Neural progenitor cell (in vitro differentiated cells): Measurements from ENCODE around the gene PLCB1. TPM values are rescaled to one million over a fixed set of nuclear protein-coding genes. Genes with fewer than 3 reads are reported as not detected.

ENCODE experiments used
- DNase-seq: peaks from one replicate; pipeline ENCODE4 v3.0.0-alpha.2; 2016; ENCODE audit warnings: low spot score
- H2AFZ ChIP-seq: fragments of 200-600 bp; sonication (generic); replicated peaks from 2 replicates; pipeline ENCODE4 v1.6.1; 2016; ENCODE audit warnings: antibody characterized with exemption
- H3F3A ChIP-seq: fragments of 200-600 bp; sonication (generic); 2 replicates; pipeline ENCODE4 v1.6.1; 2016; ENCODE audit warnings: antibody characterized with exemption, low read depth
- H3K27ac ChIP-seq: fragments of 200-600 bp; sonication (generic); 2 replicates; pipeline ENCODE4 v1.5.1; 2016; ENCODE audit warnings: mild to moderate bottlenecking
- H3K27me3 ChIP-seq: fragments of 200-600 bp; sonication (generic); 2 replicates; pipeline ENCODE4 v1.6.1; 2016; ENCODE audit warnings: mild to moderate bottlenecking, moderate library complexity
- H3K36me3 ChIP-seq: fragments of 200-600 bp; sonication (generic); 2 replicates; pipeline ENCODE4 v1.5.1; 2016
- H3K4me1 ChIP-seq: fragments of 200-600 bp; sonication (generic); 2 replicates; pipeline ENCODE4 v1.6.1; 2016; ENCODE audit warnings: mixed run types
- H3K4me2 ChIP-seq: fragments of 200-600 bp; sonication (generic); 2 replicates; pipeline ENCODE4 v1.6.1; 2016
- H3K4me3 ChIP-seq: fragments of 200-600 bp; sonication (generic); 2 replicates; pipeline ENCODE4 v1.5.1; 2016
- H3K79me2 ChIP-seq: fragments of 200-600 bp; sonication (generic); 2 replicates; pipeline ENCODE4 v1.6.1; 2016; ENCODE audit warnings: low read depth
- H3K9ac ChIP-seq: fragments of 200-600 bp; sonication (generic); 2 replicates; pipeline ENCODE4 v1.6.1; 2016
- H3K9me3 ChIP-seq: fragments of 200-600 bp; sonication (generic); 2 replicates; pipeline ENCODE4 v1.5.1; 2016; ENCODE audit warnings: low read depth
- H4K20me1 ChIP-seq: fragments of 200-600 bp; sonication (generic); 2 replicates; pipeline ENCODE4 v1.6.1; 2016; ENCODE audit warnings: low read depth
- H3K27ac Mint-ChIP-seq: 3 replicates; pipeline ENCODE4 v1.8.0; 2021; ENCODE audit warnings: mixed read lengths
- H3K27me3 Mint-ChIP-seq: 2 replicates; pipeline ENCODE4 v1.8.0; 2022; ENCODE audit warnings: low read depth, mild to moderate bottlenecking, inconsistent platforms, moderate library complexity, mixed read lengths; ENCODE audit not compliant: insufficient read depth
- H3K36me3 Mint-ChIP-seq: 3 replicates; pipeline ENCODE4 v1.8.0; 2021; ENCODE audit warnings: mixed read lengths
- H3K4me1 Mint-ChIP-seq: 3 replicates; pipeline ENCODE4 v1.8.0; 2021; ENCODE audit warnings: mixed read lengths
- H3K4me3 Mint-ChIP-seq: 3 replicates; pipeline ENCODE4 v1.8.0; 2021; ENCODE audit warnings: mild to moderate bottlenecking, moderate library complexity, mixed read lengths
- H3K9me3 Mint-ChIP-seq: 3 replicates; pipeline ENCODE4 v1.8.0; 2020; ENCODE audit warnings: mixed read lengths
- CTCF ChIP-seq: fragments of 200-600 bp; sonication (generic); IDR thresholded peaks from 2 replicates; pipeline ENCODE4 v1.5.1; 2017; ENCODE audit warnings: antibody characterized with exemption, mild to moderate bottlenecking
- EZH2 ChIP-seq: fragments of 200-600 bp; sonication (generic); IDR thresholded peaks from 2 replicates; pipeline ENCODE4 v1.6.1; 2017; ENCODE audit warnings: antibody characterized with exemption, mild to moderate bottlenecking, moderate library complexity
- EZH2phosphoT487 ChIP-seq: fragments of 200-600 bp; sonication (generic); IDR thresholded peaks from 2 replicates; pipeline ENCODE4 v1.6.1; 2017; ENCODE audit warnings: antibody characterized with exemption
- total RNA-seq: library from RNA; depleted of rRNA; stranded (reverse); fragments of >200 nt; gene quantifications from 2 replicates; pipeline ENCODE4 v1.2.3, GENCODE V29; 2015; ENCODE audit warnings: low replicate concordance

PLCB1 gene
- total RNA-seq, 1 donor from 2014 or later = 30.2 TPM

GRCh38 chr20:8757146-8757545, 625.1 kb downstream of the PLCB1 start:
- Histone ChIP-seq H3K4me3 (no peak overlapping the region), H3K4me2 (no peak overlapping the region)
- TF ChIP-seq EZH2phosphoT487 (no peak), EZH2 (no peak), CTCF (no peak)

GRCh38 chr20:8764344-8764962, 632.4 kb downstream of the PLCB1 start:
- no peaks in the 10 kb centered on the region for H3K4me1 ChIP-seq
- H3K79me2 ChIP-seq = no peaks in the 10 kb centered on the region
- H3K9me3 ChIP-seq = no peaks in the 10 kb centered on the region
- H3K4me3 Mint-ChIP-seq = no peak overlapping the region
- H3K27me3 ChIP-seq = no peaks in the 10 kb centered on the region
- TF ChIP-seq EZH2 = no peak
- TF ChIP-seq EZH2phosphoT487 = no peak
- no peak for TF ChIP-seq CTCF
- peaks cover 14% of the 10 kb centered on the region for H3K36me3 Mint-ChIP-seq
- no peak for DNase-seq
- H3K4me3 ChIP-seq = no peak overlapping the region
- no peaks in the 10 kb centered on the region for H3K9me3 Mint-ChIP-seq
- H4K20me1 ChIP-seq = no peaks in the 10 kb centered on the region
- no peak overlapping the region for H3K4me2 ChIP-seq
- no peak overlapping the region for H3K27ac ChIP-seq
- no peak overlapping the region for H2AFZ ChIP-seq
- peaks cover 3% of the 10 kb centered on the region for H3K4me1 Mint-ChIP-seq
- no peak overlapping the region for H3K9ac ChIP-seq
- peaks cover 2% of the 10 kb centered on the region for H3K27me3 Mint-ChIP-seq
- H3F3A ChIP-seq = no peaks in the 10 kb centered on the region
- no peak overlapping the region for H3K27ac Mint-ChIP-seq
- H3K36me3 ChIP-seq = no peaks in the 10 kb centered on the region

More at GRCh38 chr20:8757146-8757545, 625.1 kb downstream of the PLCB1 start:
- H3F3A ChIP-seq = no peaks in the 10 kb centered on the region
- no peak overlapping the region for H2AFZ ChIP-seq
- no peaks in the 10 kb centered on the region for H3K4me1 ChIP-seq
- no peak overlapping the region for H3K27ac Mint-ChIP-seq
- no peaks in the 10 kb centered on the region for H3K9me3 Mint-ChIP-seq
- H3K27ac ChIP-seq = no peak overlapping the region
- no peak overlapping the region for H3K4me3 Mint-ChIP-seq
- peaks cover 11% of the 10 kb centered on the region for H3K4me1 Mint-ChIP-seq
- H3K9me3 ChIP-seq = no peaks in the 10 kb centered on the region
- no peak overlapping the region for H3K9ac ChIP-seq
- H4K20me1 ChIP-seq = no peaks in the 10 kb centered on the region
- H3K27me3 Mint-ChIP-seq = peaks cover 3% of the 10 kb centered on the region
- DNase-seq = no peak
- no peaks in the 10 kb centered on the region for H3K79me2 ChIP-seq
- H3K36me3 ChIP-seq = no peaks in the 10 kb centered on the region
- H3K36me3 Mint-ChIP-seq = peaks cover 1% of the 10 kb centered on the region
- H3K27me3 ChIP-seq = no peaks in the 10 kb centered on the region

GRCh38 chr20:8766868-8767390, 634.9 kb downstream of the PLCB1 start:
- H3K36me3 ChIP-seq = no peaks in the 10 kb centered on the region
- H3F3A ChIP-seq = no peaks in the 10 kb centered on the region
- no peak overlapping the region for H2AFZ ChIP-seq
- Mint-ChIP-seq H3K4me1 (peaks cover 3% of the 10 kb centered on the region), H3K4me3 (no peak overlapping the region), H3K27ac (no peak overlapping the region), H3K27me3 (peaks cover 2% of the 10 kb centered on the region), H3K36me3 (peaks cover 17% of the 10 kb centered on the region), H3K9me3 (no peaks in the 10 kb centered on the region)
- H3K4me2 ChIP-seq = no peak overlapping the region
- TF ChIP-seq EZH2 = no peak
- no peak for TF ChIP-seq EZH2phosphoT487
- no peak for TF ChIP-seq CTCF
- no peak overlapping the region for H3K27ac ChIP-seq
- no peak for DNase-seq
- H3K9ac ChIP-seq = no peak overlapping the region
- no peak overlapping the region for H3K4me3 ChIP-seq
- no peaks in the 10 kb centered on the region for H3K9me3 ChIP-seq
- H3K4me1 ChIP-seq = no peaks in the 10 kb centered on the region
- no peaks in the 10 kb centered on the region for H3K79me2 ChIP-seq
- no peaks in the 10 kb centered on the region for H4K20me1 ChIP-seq
- no peaks in the 10 kb centered on the region for H3K27me3 ChIP-seq
